ENCODE measurements around the gene TRIM5.

TRIM5 gene

GRCh38 chr11:5624489-5625279, 60.2 kb downstream of the TRIM5 start, which contains the start of gene TRIM34:
Gene TRIM34 (plus strand): TSS chr11:5625001. CDS start chr11:5632332, 7,331 bp downstream.
- no peak for DNase-seq (ENCODE audit: low spot score)

- no peak for DNase-seq (ENCODE audit: low spot score)
Measured at GRCh38 chr11:5622802-5623201, 62.1 kb downstream of the TRIM5 start.

- no peak for DNase-seq (ENCODE audit: low spot score)
Measured at GRCh38 chr11:5621580-5621979, 63.3 kb downstream of the TRIM5 start.

GRCh38 chr11:5620651-5621521, 64.0 kb downstream of the TRIM5 start:
- no peak for DNase-seq (ENCODE audit: low spot score)

- no peak for DNase-seq (ENCODE audit: low spot score)
Measured at GRCh38 chr11:5618807-5619206, 66.1 kb downstream of the TRIM5 start.

Measured in cerebellar cortex (tissue), 1 donor.